Right lobe of liver (tissue), 6 donors: ENCODE data around the gene AFF4. TPM values are rescaled to one million over a fixed set of nuclear protein-coding genes. Genes with fewer than 3 reads are reported as not detected.
"Not testable (repeated sequence)": the region's sequence is repeated elsewhere in the genome, so short reads cannot be mapped to it uniquely, and the experiment has no call there.

ENCODE experiments used
- ATAC-seq, 4 donors: fragments of 200-7000 bp; cut with Tn5 transposase; one replicate each; pipeline ENCODE4 v1.9.1; 2020; ENCODE audit warnings: mild to moderate bottlenecking in 4 of 4, moderate library complexity in 4 of 4
- DNase-seq, 3 donors: peaks; one replicate each; pipeline ENCODE4 v3.0.0-alpha.2; 2020
- H3K27ac ChIP-seq, 3 donors: fragments of 200-600 bp; one replicate each; pipeline ENCODE4 v1.8.0; 2022
- H3K27me3 ChIP-seq, 2 donors: fragments of 200-600 bp; one replicate each; pipeline ENCODE4 v1.8.0; 2022
- H3K36me3 ChIP-seq, 4 donors: fragments of 200-600 bp; sonication (generic) in 1 of 4; one replicate each; pipeline versions ENCODE4 v1.5.1 to v1.8.0; 2017 to 2022; ENCODE audit warnings: control low read depth in 1 of 4
- H3K4me1 ChIP-seq, 4 donors: fragments of 200-600 bp; sonication (generic) in 1 of 4; one replicate each; pipeline versions ENCODE4 v1.5.1 to v1.8.0; 2017 to 2022; ENCODE audit warnings: control low read depth in 1 of 4
- H3K4me3 ChIP-seq, 3 donors: fragments of 200-600 bp; one replicate each; pipeline ENCODE4 v1.8.0; 2022
- H3K9me3 ChIP-seq, 4 donors: fragments of 200-600 bp; sonication (generic) in 1 of 4; one replicate each; pipeline versions ENCODE4 v1.5.1 to v1.8.0; 2017 to 2022; ENCODE audit warnings: control low read depth in 1 of 4
- CTCF ChIP-seq, 4 donors: fragments of 200-600 bp in 3 of 4; fragments of 450-650 bp in 1 of 4; IDR thresholded peaks; one replicate each; pipeline versions ENCODE4 v1.5.1 to v1.8.0; 2016 to 2022; ENCODE audit warnings: antibody characterized with exemption in 4 of 4, mild to moderate bottlenecking in 2 of 4
- POLR2A ChIP-seq: fragments of 450-650 bp; IDR thresholded peaks from one replicate; pipeline ENCODE4 v1.6.1; 2017; ENCODE audit warnings: antibody characterized with exemption, mild to moderate bottlenecking
- WGBS: methylation state at CpG from one replicate; pipeline ENCODE4 v1.1.6; 2018; ENCODE audit warnings: low coverage, low lambda C conversion rate; ENCODE audit not compliant: insufficient coverage; ENCODE audit errors: missing lambda C conversion rate; 5-methylcytosine and 5-hydroxymethylcytosine counted together
- intact Hi-C, 2 donors: fragments of 100-400 bp; cut with DNase I; formaldehyde crosslinking; loops; one replicate each; pipeline versions ENCODE4 v1.11.2 to v1.14.1; 2022
- total RNA-seq, 6 experiments: library from RNA; depleted of rRNA in 2 of 6; stranded (reverse); fragments of >200 nt in 2 of 6; fragmentation: NEBNext Ultra II Directional in 3 of 6; extraction: Animal tissue kit (Norgen Biotek cat#: 25700) in 3 of 6; gene quantifications; one replicate each; pipeline versions ENCODE4 v1.1.0 to v1.2.4, GENCODE V29; 2016 to 2023
- donor health status: DM: no; HTN: yes; CAD: no.
- donor health status: DM: no; HTN: no; CAD: no.
- donor health status: DM: no; HTN: no; CAD: no.
- donor health status: DM: no; HTN: yes; CAD: no.
- donor health status: DM: no; HTN: yes; CAD: no.

AFF4 gene
- total RNA-seq, 6 experiments from 2014 or later, result 16.4 to 26.8 (median 20.2) TPM

GRCh38 chr5:132859889-132860437, 103.5 kb downstream of the AFF4 start:
- Histone ChIP-seq H3K27me3 (no peaks in the 10 kb centered on the region), H3K4me1 (peaks cover 0 to 3% (median 0%) of the 10 kb centered on the region in 4 donors), H3K4me3 (no peak overlapping the region), H3K27ac (no peak overlapping the region), H3K36me3 (no peaks in the 10 kb centered on the region), H3K9me3 (no peaks in the 10 kb centered on the region)
- WGBS, result 71% methylated on average over 2 of the region's 2 CpGs
- intact Hi-C loops, result no loop called here
- TF ChIP-seq POLR2A (no peak), CTCF (IDR thresholded peaks at IDR 0.05) (no peak)
- DNase-seq, result no peak
- no peak for ATAC-seq

- Histone ChIP-seq H3K9me3 (no peaks in the 10 kb centered on the region), H3K4me3 (no peak overlapping the region), H3K4me1 (peaks cover 0 to 28% (median 5%) of the 10 kb centered on the region in 4 donors), H3K27me3 (no peaks in the 10 kb centered on the region), H3K27ac (no peak overlapping the region), H3K36me3 (no peaks in the 10 kb centered on the region)
- ATAC-seq (no peak), DNase-seq (no peak)
- intact Hi-C loops, result no loop called here
- TF ChIP-seq POLR2A (no peak), CTCF (IDR thresholded peaks at IDR 0.05) (no peak)
- WGBS, result 86% methylated on average over 1 of the region's 3 CpGs
Observed at GRCh38 chr5:132856011-132856410, 107.4 kb downstream of the AFF4 start.

GRCh38 chr5:132854992-132855391, 108.4 kb downstream of the AFF4 start:
- H3K4me3 ChIP-seq, H3K9me3 ChIP-seq, intact Hi-C loops, H3K36me3 ChIP-seq, DNase-seq, H3K27me3 ChIP-seq: not testable (repeated sequence)
- Histone ChIP-seq H3K27ac (peak overlapping the region; percentile 64 to 79 (median 73)), H3K4me1 (peaks cover 0 to 37% (median 7%) of the 10 kb centered on the region in 4 donors)
- ATAC-seq, result peak in 1 of 4 donors; percentile 26
- WGBS, result 86% methylated on average over 5 of the region's 5 CpGs

- DNase-seq (no peak), ATAC-seq (peak in 2 of 4 donors; percentile 20 to 27)
- Histone ChIP-seq H3K27me3 (no peaks in the 10 kb centered on the region), H3K36me3 (no peaks in the 10 kb centered on the region), H3K4me3 (no peak overlapping the region), H3K4me1 (peaks cover 0 to 44% (median 10%) of the 10 kb centered on the region in 4 donors), H3K9me3 (no peaks in the 10 kb centered on the region), H3K27ac (peak overlapping the region; percentile 64 to 79 (median 73))
- TF ChIP-seq CTCF (IDR thresholded peaks at IDR 0.05) (no peak), POLR2A (no peak)
- intact Hi-C loops, result no loop called here
- 12% methylated on average over 3 of the region's 3 CpGs for WGBS
Observed at GRCh38 chr5:132854301-132854700, 109.1 kb downstream of the AFF4 start.

GRCh38 chr5:132853790-132854189, 109.6 kb downstream of the AFF4 start:
- peak; percentile 5 to 35 (median 16) for ATAC-seq
- no peaks in the 10 kb centered on the region for H3K9me3 ChIP-seq
- intact Hi-C loops, result no loop called here
- no peak for DNase-seq
- H3K27me3 ChIP-seq, result no peaks in the 10 kb centered on the region
- peak overlapping the region; percentile 64 to 79 (median 73) for H3K27ac ChIP-seq
- no peak for TF ChIP-seq CTCF (IDR thresholded peaks at IDR 0.05)
- TF ChIP-seq POLR2A, result no peak
- H3K36me3 ChIP-seq, result no peaks in the 10 kb centered on the region
- H3K4me1 ChIP-seq, result peaks cover 0 to 49% (median 13%) of the 10 kb centered on the region in 4 donors
- 5% methylated on average over 1 of the region's 1 CpG for WGBS
- no peak overlapping the region for H3K4me3 ChIP-seq
